SU-DHL-6 (cell line): ENCODE results near the gene GRSF1.

Experiments
- CTCF ChIP-seq: fragments of 200-600 bp; sonication (generic); IDR thresholded peaks from one replicate; pipeline ENCODE4 v1.5.1; 2017; ENCODE audit warnings: antibody characterized with exemption, mild to moderate bottlenecking, low read length, moderate library complexity; ENCODE audit not compliant: insufficient read depth, poor library complexity, severe bottlenecking
- EZH2phosphoT487 ChIP-seq: fragments of 200-600 bp; sonication (generic), shearing (Covaris generic); conservative IDR thresholded peaks from 2 replicates; pipeline ENCODE4 v1.6.1; 2018; ENCODE audit warnings: mild to moderate bottlenecking, antibody characterized with exemption, low read length, moderate library complexity, mixed read lengths

DNA sequence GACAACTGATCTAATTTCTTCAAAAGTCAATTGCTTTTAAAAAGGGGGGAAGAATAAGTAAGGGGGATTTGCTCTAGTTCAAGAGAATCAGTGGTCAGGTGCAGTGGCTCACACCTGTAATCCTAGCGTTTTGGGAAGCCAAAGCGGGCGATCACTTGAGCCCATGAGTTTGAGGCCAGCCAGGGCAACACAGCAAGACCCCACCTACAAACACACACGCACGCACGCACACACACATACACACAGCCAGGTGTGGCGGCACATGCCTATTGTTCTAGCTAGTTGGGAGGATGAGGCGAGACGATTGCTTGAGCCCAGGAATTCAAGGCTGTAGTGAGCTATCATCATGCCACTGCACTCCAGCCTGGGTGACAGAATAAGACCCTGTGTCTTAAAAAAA, 9.6 kb downstream of the GRSF1 start:
- TF ChIP-seq CTCF = no peak
- TF ChIP-seq EZH2phosphoT487 = no peak
